Measurements from ENCODE around the gene SLC25A41.

- TF ChIP-seq CTCF (optimal IDR thresholded peaks at IDR 0.05 in 1 of 3, IDR thresholded peaks at IDR 0.05 in 1 of 3, conservative IDR thresholded peaks at IDR 0.05 in 1 of 3; ENCODE audit: extremely low read depth in 1 of 3, insufficient read depth in 2 of 3, low read length in 3 of 3) = no peak
- TF ChIP-seq EZH2 (IDR thresholded peaks at IDR 0.05; ENCODE audit: low read length) = no peak
Observed at GRCh38 chr19:6421075-6422014, 12.2 kb downstream of the SLC25A41 start.
